D341Med (cell line): ENCODE data around the gene SLC39A6.
"Not testable (repeated sequence)": the region's sequence is repeated elsewhere in the genome, so short reads cannot be mapped to it uniquely, and the experiment has no call there.

Experiments used
- DNase-seq: peaks from one replicate; pipeline ENCODE4 v3.0.0; 2012; ENCODE audit warnings: low spot score

The SLC39A6 gene, protein sequence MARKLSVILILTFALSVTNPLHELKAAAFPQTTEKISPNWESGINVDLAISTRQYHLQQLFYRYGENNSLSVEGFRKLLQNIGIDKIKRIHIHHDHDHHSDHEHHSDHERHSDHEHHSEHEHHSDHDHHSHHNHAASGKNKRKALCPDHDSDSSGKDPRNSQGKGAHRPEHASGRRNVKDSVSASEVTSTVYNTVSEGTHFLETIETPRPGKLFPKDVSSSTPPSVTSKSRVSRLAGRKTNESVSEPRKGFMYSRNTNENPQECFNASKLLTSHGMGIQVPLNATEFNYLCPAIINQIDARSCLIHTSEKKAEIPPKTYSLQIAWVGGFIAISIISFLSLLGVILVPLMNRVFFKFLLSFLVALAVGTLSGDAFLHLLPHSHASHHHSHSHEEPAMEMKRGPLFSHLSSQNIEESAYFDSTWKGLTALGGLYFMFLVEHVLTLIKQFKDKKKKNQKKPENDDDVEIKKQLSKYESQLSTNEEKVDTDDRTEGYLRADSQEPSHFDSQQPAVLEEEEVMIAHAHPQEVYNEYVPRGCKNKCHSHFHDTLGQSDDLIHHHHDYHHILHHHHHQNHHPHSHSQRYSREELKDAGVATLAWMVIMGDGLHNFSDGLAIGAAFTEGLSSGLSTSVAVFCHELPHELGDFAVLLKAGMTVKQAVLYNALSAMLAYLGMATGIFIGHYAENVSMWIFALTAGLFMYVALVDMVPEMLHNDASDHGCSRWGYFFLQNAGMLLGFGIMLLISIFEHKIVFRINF

DNA sequence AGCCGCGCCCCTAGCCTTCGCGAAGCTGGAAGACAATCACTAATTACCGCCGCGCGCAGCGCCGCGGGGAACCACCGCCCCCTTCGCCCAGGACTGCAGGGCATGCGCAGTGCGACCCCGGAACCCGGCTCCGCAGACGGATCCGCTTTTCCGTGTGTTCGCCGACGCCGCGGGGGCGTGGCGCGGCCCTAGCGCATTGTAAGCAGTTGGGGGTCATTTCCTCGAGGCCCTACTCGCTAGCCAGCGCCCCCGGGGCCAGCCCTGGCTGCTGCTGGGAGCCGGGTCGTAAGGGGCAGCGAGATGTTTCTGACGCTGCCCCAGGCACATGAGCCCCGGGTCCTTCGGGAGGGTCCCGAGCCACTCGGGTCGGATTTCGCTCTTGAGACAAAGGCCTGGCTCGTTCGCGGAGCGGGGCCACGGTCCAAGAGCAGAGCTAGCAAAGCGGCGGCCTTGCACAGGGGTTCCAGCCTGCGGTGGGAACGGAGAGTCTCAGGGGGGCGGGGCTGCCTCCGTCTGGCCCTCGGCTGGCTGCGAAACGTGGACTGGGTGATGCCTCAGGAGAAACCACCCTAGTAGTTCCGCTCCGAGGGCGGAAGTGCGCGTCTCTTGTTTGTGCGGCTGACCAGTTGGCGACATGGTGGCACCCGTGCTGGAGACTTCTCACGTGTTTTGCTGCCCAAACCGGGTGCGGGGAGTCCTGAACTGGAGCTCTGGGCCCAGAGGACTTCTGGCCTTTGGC lies at the start of gene SLC39A6, which contains the start of gene ELP2:
Gene SLC39A6 (minus strand): TSS at position 41 of the 739 bp plus-strand sequence. CDS start 2,333 bp downstream, outside the sequence.
Gene ELP2 (plus strand): TSS at position 600 of the 739 bp plus-strand sequence. CDS start 35 bp downstream, at position 635.
- peak; percentile 100 for DNase-seq

DNA sequence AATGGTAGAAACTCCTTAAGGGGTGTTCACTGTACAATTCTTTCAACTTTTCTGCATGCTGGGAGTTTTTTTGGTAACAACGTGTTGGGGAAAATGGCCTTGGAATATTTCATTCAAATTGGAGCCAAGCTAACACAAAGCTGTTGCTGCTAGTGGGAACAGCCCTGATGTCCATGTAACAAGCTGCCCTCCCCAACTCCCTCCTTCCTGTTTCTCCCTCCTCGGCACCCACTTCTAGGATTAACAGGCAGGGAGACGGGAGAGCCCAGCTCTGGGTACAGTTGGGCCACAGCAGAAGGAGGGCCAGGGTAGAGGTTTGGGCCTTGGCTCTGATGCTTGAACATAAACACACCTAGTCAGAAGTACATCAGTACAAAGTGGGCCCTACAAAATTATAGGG lies 48.8 kb upstream of the SLC39A6 start:
- no peak for DNase-seq

DNA sequence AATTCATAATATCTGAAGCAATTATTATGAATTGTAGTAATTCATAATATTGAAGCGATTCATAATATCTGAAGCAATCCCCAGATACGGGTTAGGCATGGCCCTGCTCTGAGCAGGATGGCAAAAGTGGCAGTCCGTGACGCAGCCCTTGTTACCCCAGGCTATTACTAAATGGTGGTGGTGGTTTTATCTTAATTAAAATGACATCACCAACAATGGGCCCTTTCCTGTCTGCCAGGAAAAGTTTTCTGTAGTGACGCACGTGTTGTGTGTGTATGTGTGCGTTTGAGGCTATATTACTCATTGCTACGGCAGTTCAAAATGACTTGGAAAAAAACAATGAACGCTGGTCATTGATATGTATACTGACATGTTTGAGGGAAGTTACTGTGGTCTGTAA lies 47.6 kb upstream of the SLC39A6 start:
- no peak for DNase-seq

DNA sequence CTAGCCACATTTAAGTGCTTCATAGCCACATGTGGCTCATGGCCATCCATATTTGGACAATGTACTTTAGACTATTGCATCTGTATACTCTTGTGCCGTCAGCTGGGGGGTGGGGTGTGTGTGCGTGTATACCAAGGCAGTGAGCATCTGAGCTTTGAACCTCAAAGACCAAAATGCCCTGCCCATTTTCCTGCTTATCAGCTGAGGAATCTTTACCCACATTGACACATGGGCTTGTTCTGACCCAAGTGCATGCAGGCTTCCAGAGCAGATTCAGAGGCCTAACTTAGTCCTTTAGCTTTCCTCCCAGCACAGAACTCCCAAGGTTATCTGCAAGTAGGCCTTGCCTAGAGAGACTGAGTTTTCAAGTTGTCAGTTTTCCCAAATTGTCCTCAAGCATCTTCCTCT lies 47.0 kb upstream of the SLC39A6 start:
- no peak for DNase-seq

DNA sequence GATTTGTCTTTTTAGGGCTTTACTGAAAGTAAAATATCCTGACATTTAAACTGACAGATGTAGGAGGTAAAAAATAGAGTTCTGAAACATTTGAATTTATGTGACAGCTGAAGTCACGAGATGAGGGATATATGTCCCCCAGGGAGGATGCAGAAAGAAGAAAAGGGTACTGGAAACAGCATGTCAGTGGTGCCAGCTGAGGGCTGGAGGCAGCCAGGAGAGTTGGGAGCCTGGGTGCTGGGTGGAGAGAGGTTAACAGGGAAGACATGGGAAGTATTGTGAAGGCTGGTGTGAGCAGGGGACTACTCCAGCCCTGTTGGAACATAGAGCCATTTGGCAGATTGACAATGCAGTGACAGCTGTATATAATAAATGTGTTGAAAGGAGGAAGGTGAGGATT lies 46.3 kb upstream of the SLC39A6 start:
- no peak for DNase-seq

DNA sequence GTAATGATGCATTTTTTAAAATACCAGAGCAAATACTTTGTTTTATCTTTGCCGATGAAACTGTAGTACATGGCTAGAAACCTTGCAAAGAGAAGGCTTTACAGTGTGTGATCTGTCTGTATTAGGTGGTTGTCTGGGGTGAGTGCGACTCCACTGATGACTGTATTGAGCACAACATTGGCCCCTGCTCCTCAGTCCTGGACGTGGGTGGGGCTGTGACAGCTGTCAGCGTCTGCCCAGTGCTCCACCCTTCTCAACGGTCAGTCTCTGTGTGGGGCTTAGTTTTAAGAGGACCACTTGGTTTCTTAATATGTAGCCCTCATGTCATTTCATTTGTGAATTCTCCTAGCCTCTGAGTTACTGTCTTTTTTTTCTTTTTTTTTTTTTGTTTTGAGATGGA lies 40.8 kb upstream of the SLC39A6 start:
- no peak for DNase-seq

DNA sequence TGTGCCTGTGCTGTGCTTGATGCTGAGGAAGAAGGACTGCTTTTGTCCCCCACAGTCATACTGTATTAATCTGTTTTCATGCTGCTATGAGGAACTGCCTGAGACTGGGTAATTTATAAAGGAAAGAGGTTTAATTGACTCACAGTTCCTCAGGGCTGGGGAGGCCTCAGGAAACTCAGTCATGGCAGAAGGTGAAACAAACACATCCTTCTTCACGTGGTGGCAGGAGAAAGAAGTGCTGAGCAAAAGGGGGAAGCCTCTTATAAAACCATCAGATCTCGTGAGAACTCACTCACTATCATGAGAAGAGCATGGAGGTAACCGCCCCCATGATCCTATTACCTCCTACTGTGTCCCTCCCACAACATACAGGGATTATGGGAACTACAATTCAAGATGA lies 39.2 kb upstream of the SLC39A6 start:
- DNase-seq: not testable (repeated sequence)

DNA sequence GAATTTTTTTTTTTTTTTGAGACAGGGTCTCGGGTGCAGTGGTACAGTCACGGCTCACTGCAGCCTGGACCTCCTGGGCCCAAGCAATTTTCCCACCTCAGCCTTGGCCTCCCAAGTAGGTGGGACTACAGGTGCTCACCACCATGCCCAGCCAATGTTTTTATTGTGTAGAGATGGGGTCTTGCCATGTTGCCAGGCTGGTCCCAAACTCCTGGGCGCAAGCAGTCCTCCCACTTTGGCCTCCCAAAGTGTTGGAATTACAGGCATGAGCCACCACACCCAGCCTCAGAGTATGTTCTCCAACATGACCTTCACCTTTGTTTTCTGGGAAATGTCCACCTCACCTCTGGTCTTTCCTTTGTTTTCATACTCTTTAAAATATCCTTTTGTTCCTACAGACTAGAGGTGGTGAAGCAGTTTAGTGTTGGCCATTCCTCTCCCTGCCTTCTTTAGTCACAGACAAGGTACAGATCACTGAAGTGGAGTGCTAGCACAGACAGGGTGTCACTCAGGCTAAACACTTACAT lies 38.6 kb upstream of the SLC39A6 start:
- DNase-seq: no peak

DNA sequence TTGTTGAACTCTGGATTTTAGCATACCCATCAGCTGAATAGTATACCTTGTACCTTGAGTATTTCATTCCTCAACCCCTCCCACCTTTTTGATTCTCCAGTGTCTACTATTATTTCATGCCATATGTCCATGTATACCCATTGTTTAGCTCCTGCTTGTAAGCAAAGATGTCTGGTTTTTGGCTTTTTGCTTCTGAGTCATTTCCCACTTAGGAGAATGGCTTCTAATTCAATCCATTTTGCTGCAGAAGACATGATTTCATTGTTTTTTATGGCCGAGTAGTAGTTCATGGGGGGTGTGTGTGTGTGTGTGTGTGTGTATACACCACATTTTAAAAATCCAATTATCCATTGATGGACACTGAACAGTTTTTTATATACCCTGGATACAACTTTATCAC lies 33.8 kb upstream of the SLC39A6 start:
- DNase-seq: no peak

DNA sequence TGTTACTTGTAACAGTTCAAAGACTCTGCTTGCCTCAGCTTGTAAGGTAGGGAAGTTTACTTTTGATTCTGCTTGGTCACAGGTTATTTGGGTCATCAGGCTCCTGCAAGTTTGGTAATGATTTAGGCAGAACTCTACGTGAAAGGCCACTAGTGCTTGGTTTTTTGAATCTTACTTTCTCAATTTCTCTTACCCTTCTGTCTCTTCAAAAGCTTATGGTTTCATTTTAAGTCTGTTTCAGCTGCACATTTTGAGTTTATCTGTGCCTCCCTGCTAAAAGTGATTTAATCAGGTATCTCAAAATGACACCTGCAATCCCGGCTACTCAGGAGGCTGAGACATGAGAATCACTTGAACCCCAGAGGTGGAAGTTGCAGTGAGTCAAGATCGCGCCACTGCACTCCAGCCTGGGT lies 31.8 kb upstream of the SLC39A6 start:
- DNase-seq: no peak

DNA sequence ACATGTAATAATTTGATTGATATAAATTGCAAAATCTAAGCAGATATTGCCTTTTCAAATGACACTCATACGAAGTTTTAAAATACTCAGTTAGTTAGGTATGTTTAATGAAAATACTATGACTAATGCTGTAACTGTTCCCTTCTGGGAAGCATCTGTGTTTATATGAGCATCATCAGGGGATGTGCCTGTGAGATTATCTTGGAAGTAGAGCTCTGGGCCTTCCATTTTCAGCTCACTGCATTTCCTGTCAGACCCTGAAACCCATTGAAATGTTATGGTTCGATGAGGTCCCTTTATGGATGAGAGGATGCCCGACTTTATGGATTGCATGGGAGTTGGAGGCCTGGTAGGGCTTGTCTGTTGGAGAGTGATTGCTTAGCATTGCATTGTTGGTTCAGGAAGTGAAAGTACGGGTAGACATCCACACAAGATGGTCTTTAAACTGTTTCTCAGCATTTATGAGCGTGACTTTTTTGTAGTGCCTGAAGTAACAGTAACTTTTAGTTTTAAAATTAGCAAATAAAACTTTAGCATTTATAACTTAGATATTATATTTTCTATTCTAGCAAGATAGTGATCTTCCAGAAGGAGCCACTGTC lies 29.2 kb upstream of the SLC39A6 start:
- no peak for DNase-seq

DNA sequence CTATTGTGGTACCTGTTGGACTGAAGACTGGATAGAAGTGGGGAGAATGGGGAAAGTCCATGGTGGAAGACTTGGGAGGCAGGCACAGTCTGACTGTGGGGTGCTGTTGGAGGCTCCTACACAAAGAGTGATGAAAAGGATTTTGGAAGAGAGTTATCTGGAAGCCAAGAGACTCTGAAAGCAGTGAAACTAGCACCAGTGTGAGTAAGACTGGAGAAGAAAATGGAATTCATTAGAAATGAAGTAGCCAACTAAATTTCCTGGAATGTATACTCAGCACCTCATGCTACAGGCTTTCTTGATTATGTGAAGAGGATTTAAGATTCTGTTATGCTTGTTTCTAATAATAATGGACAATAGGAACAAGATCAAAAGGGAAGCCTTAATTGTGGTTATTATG lies 28.3 kb upstream of the SLC39A6 start:
- no peak for DNase-seq

DNA sequence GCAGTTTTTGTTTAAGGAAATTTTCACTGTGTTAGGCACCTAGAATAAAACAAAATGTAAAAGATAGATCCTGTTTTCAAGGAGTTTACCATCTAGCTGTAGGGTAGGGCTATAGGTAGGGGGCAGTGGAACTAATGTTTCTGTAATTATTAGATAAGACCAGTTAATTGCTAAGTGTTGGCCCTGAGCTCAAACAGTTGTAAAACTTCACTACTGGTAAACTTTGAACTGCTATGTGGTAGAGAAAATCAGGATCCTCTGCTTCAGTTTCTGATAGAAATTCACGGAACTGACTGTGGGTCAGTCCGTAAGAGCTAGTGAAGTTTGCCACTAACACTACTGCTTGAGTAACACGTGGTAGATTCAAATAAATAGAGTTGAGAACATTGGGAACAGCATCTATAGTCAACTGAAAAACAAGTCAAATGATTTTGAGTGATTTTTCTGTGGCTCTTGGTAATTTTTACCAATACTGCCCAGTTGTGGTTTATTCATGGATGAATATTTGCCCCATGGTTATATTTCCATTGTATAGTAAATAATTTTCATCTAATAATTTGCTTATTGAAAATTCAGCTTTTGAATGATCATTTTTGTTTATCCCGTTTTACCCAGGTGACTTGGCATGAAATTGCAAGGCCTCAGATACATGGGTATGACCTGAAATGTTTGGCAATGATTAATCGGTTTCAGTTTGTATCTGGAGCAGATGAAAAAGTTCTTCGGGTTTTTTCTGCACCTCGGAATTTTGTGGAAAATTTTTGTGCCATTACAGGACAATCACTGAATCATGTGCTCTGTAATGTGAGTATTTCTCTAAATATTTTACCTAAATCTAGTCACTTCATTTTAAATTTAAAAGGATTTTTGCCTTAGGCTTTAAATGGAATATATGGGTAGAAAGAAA lies 27.0 kb upstream of the SLC39A6 start:
- DNase-seq: no peak

DNA sequence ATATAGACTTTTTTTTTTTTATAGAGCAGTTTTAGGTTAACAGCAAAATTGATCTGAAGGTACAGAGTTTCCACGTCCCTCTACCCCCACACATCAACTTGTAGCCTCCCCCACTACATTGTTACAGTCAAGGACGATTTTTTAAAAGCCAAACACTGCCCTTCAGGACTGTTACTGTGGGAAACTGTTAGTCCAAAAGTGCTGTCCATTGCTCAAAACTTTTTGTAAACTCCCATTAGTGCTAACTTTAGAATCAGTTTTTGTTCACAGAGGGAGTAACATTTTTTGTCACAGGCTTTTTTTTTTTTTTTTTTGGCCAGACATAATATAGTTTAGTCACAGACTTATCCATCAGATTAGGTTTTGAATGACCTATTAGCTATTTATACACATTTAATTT lies 24.6 kb upstream of the SLC39A6 start:
- DNase-seq: no peak

DNA sequence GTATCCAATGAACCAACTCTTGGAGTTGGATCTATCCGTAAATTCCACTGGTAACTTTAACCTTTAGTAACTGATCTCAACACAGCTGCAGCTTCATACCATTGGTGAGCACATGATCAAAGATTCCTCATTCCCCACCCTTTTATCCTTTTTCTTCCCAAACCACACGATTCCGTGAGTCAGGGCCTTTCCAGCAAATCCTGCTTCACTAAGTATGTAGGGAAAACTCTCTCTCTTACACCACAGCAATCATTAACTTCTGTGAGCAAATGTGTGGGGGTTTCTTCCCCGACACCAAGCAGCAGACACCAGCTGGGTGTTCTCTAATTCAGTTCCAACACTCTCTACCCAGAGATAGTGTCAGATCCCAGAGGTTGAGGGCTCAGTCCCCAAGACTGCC lies 24.1 kb upstream of the SLC39A6 start:
- DNase-seq: no peak

DNA sequence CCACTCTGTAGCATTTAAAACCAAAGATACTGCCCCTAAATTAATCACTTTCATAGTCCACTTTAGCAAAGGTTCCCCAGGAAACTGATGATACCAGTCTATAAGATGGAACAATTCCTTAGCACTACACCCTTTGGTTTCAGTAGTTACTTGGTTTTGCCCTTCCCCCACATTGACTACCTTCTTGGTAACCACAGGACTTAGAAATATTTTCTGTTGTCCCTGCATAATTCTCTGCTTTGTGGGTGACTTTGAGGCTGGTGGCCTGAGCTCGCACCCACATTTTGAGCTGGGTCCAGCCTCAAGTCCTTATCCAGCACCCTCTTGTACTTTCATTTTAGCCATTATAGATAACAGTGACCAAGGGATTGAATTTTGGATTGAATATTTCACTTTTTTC lies 23.6 kb upstream of the SLC39A6 start:
- DNase-seq: no peak

DNA sequence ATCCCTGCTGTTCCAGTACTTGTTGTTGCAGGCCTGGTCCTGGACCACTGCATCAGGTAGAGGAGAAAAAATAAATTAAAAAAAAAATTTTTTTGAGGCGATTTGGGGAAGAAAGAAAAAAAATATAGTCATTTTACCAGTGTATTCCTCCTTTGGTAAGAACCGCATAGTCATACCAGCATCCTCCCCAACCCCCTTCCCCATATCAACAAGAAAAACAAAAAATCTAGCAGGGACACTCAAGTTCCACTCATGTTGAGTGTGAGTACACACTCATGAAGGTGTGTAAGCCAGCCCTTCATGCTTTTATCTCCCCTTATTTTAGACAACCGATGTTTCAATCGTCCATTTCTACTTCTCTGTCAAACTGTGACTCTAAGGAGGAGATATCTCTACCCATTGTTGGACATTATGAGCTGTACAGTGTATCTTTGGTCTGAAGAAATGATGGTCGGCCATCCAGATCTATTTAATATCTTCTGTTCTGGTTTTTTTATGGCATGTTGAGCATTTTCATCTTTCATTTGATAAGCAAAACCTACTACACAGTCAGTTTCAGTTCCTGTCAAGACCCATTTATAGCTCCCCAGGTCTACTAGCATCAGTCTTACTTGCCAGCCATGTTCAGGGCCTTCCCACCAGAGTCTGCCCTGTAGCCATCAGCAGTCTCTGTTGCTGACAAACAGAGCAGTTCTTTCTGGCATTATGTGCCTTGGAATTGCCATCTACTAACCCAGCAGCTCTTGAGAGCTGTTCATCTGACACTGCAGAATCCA lies 20.6 kb upstream of the SLC39A6 start:
- DNase-seq: no peak

DNA sequence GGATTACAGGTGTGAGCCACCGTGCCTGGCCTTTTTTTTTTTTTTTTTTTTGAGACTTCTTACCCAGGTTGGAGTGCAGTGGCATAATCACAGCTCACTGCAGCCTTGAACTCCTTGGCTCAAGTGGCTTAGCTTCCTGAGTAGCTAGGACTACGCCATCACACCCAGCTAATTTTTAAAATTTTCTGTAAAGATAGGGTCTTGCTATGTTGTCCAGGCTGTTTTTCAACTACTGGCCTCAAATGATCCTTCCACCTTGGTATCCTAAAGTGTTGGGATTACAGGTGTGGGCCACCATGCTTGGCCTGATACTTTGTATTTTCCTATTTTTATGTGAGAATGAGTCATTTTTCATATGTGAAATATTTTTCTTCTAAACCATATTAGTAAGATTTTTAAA lies 14.3 kb upstream of the SLC39A6 start:
- DNase-seq: no peak

DNA sequence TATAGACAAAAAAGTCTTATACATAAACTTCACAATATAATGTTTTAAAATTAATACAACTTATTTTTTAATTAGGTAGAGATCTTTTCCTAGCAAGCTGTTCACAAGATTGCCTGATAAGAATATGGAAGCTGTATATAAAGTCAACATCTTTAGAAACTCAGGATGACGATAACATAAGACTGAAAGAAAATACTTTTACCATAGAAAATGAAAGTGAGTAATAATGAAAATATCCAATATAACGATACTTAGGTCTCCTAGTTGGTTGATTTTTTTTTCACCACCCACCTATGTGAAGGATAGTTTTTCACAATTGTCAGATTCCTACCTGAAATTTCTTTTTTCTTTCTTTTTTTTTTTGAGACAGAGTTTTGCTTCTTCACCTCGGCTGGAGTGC lies 13.6 kb upstream of the SLC39A6 start:
- no peak for DNase-seq

DNA sequence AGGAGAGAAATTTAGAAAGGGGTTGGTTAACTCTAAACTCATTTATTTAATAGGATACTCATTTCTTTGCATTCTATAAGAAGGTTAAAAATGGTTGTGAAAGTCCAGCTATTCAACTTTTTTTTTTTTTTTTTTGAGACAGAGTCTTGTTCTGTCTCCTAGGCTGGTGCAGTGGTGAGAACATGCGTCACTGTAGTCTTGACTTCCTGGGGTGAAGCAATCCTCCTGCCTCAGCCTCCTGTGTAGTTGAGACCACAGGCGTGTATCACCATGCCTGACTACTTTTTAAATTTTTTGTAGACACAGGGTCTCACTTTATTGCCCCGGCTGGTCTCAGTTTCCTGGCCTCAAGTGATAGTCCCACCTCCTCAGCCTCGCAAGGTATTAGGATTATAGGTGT lies 12.4 kb upstream of the SLC39A6 start:
- no peak for DNase-seq
